ENCODE data around the gene MYO5B. TPM values are rescaled to one million over a fixed set of nuclear protein-coding genes. Genes with fewer than 3 reads are reported as not detected.

MYO5B gene
- total RNA-seq, 1 donor from 2014 or later: 22.6 TPM

- peaks cover 0 to 27% of the 10 kb centered on the region in 2 donors for H3K36me3 ChIP-seq
- H3K9me3 ChIP-seq: no peaks in the 10 kb centered on the region
- no peak for DNase-seq (ENCODE audit: extremely low spot score in 2 of 2)
- intact Hi-C loops (cut with DNase I): no loop called here
- no peak overlapping the region for H3K4me3 ChIP-seq
- H3K4me1 ChIP-seq: no peaks in the 10 kb centered on the region
- no peak for TF ChIP-seq CTCF (IDR thresholded peaks at IDR 0.05)
- no peak for TF ChIP-seq POLR2A (IDR thresholded peaks at IDR 0.05)
- TF ChIP-seq POLR2AphosphoS5 (IDR thresholded peaks at IDR 0.05; ENCODE audit: insufficient read depth in 1 of 2, low read depth in 1 of 2): no peak
- no peak overlapping the region for H3K27ac ChIP-seq
- no peaks in the 10 kb centered on the region for H3K27me3 ChIP-seq
Observed at GRCh38 chr18:49778826-49779465, 416.0 kb downstream of the MYO5B start.

Small RNAs within 50 kb of the gene (microRNA-seq; reads per million reads assigned to microRNA genes)
- not detected for gene MIR4320 (ENCODE audit: borderline number of aligned reads, borderline replicate concordance)

Small RNAs within 50 kb of the gene (small RNA-seq; reads per million reads assigned to genes)
- gene RF00019: not detected
- not detected for gene RF00283
- not detected for gene RN7SL310P
- not detected for gene RNA5SP457
- not detected for gene SCARNA17

Other genes starting within 250 kb of the MYO5B start
- not detected for gene CFAP53, start 71.3 kb upstream of the MYO5B start, total RNA-seq
- gene MBD1, start 86.4 kb upstream of the MYO5B start, total RNA-seq: 85.7 TPM
- 78.6 TPM for gene CXXC1, start 92.5 kb upstream of the MYO5B start, total RNA-seq
- 0.74 TPM for gene SKA1, start 179.9 kb upstream of the MYO5B start, total RNA-seq